Measurements from ENCODE around the gene RABGGTB. TPM values are rescaled to one million over a fixed set of nuclear protein-coding genes. Genes with fewer than 3 reads are reported as not detected.
"Not testable (repeated sequence)": the region's sequence is repeated elsewhere in the genome, so short reads cannot be mapped to it uniquely, and the experiment has no call there.

RABGGTB gene
- total RNA-seq, 3 donors from 2014 or later: 292 to 334 (median 324) TPM

GRCh38 chr1:75785320-75785982, 605 bp upstream of the RABGGTB start:
- no peaks in the 10 kb centered on the region for H3K9me3 Mint-ChIP-seq
- H3K4me1 Mint-ChIP-seq (ENCODE audit: low read depth): peaks cover 26% of the 10 kb centered on the region
- H3K27me3 Mint-ChIP-seq (ENCODE audit: low read depth): peaks cover under 1% of the 10 kb centered on the region
- DNase-seq: no peak
- peak overlapping the region; percentile 96 for H3K4me3 Mint-ChIP-seq
- ATAC-seq: peak; percentile 7 to 14
- H3K36me3 Mint-ChIP-seq (ENCODE audit: insufficient read depth): peaks cover 38% of the 10 kb centered on the region

GRCh38 chr1:75786901-75787493, 941 bp downstream of the RABGGTB start:
- Mint-ChIP-seq H3K27me3 (ENCODE audit: low read depth) (no peaks in the 10 kb centered on the region), H3K36me3 (ENCODE audit: insufficient read depth) (peaks cover 53% of the 10 kb centered on the region), H3K4me3 (peak overlapping the region; percentile 96), H3K9me3 (no peaks in the 10 kb centered on the region), H3K4me1 (ENCODE audit: low read depth) (peaks cover 40% of the 10 kb centered on the region)
- ATAC-seq: no peak
- no peak for DNase-seq

- H3K27me3 Mint-ChIP-seq (ENCODE audit: low read depth): no peaks in the 10 kb centered on the region
- peaks cover 43% of the 10 kb centered on the region for H3K4me1 Mint-ChIP-seq (ENCODE audit: low read depth)
- no peak for ATAC-seq
Observed at GRCh38 chr1:75787524-75787923, 1.5 kb downstream of the RABGGTB start.

GRCh38 chr1:75789988-75790387, 3.9 kb downstream of the RABGGTB start:
- peaks cover 69% of the 10 kb centered on the region for H3K36me3 Mint-ChIP-seq (ENCODE audit: insufficient read depth)
- H3K27me3 Mint-ChIP-seq (ENCODE audit: low read depth): no peaks in the 10 kb centered on the region
- no peaks in the 10 kb centered on the region for H3K9me3 Mint-ChIP-seq
- H3K4me1 Mint-ChIP-seq (ENCODE audit: low read depth): peaks cover 44% of the 10 kb centered on the region
- ATAC-seq (no peak), DNase-seq (no peak)
- H3K4me3 Mint-ChIP-seq: peak overlapping the region; percentile 96

More at GRCh38 chr1:75787524-75787923, 1.5 kb downstream of the RABGGTB start:
- no peak for DNase-seq
- Mint-ChIP-seq H3K36me3 (ENCODE audit: insufficient read depth) (peaks cover 56% of the 10 kb centered on the region), H3K9me3 (no peaks in the 10 kb centered on the region), H3K4me3 (peak overlapping the region; percentile 96)

DNA sequence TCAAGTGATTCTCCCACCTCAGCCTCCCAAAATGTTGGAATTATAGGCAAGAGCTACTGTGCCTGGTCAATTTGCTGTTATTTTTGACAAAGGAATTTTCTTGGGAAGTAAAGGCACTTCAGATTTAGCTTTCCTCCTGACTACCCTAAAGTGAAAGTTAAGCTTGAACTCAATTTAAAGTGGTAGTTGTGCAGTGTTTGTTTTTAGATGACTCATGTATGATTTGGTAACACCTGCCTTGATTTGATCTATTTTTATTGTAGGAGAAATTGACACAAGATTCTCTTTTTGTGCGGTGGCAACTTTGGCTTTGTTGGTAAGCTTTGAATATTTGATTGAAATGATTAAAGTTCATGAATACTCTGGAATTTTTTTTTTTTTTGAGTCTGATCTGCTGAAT, 5.0 kb downstream of the RABGGTB start:
- ATAC-seq (no peak), DNase-seq (no peak)
- no peaks in the 10 kb centered on the region for H3K9me3 Mint-ChIP-seq
- H3K27me3 Mint-ChIP-seq (ENCODE audit: low read depth): no peaks in the 10 kb centered on the region
- peaks cover 40% of the 10 kb centered on the region for H3K4me1 Mint-ChIP-seq (ENCODE audit: low read depth)
- H3K36me3 Mint-ChIP-seq (ENCODE audit: insufficient read depth): peaks cover 74% of the 10 kb centered on the region
- peak overlapping the region; percentile 96 for H3K4me3 Mint-ChIP-seq

- no peaks in the 10 kb centered on the region for H3K27me3 Mint-ChIP-seq (ENCODE audit: low read depth)
- DNase-seq (no peak), ATAC-seq (no peak)
- H3K4me1 Mint-ChIP-seq (ENCODE audit: low read depth): peaks cover 40% of the 10 kb centered on the region
- no peaks in the 10 kb centered on the region for H3K9me3 Mint-ChIP-seq
- H3K4me3 Mint-ChIP-seq: peak overlapping the region; percentile 2
- peaks cover 76% of the 10 kb centered on the region for H3K36me3 Mint-ChIP-seq (ENCODE audit: insufficient read depth)
Observed at GRCh38 chr1:75792091-75792490, 6.0 kb downstream of the RABGGTB start.

DNA sequence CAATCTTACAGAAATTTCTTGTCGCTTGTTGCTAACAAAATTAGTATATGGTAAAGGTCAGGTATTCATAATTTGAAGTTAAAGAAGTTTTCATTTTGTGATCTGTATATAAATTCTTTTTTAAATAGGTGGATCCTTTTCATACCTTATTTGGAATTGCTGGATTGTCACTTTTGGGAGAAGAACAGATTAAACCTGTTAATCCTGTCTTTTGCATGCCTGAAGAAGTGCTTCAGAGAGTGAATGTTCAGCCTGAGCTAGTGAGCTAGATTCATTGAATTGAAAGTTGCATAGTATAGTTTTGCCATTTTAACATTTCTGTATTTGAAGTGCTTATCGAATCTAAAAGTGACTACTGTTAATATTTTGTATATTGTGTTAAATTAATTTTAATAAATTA, 8.3 kb downstream of the RABGGTB start:
- Mint-ChIP-seq H3K4me3 (no peak overlapping the region), H3K9me3 (no peaks in the 10 kb centered on the region), H3K27me3 (ENCODE audit: low read depth) (no peaks in the 10 kb centered on the region), H3K36me3 (ENCODE audit: insufficient read depth) (peaks cover 60% of the 10 kb centered on the region), H3K4me1 (ENCODE audit: low read depth) (peaks cover 30% of the 10 kb centered on the region)
- DNase-seq: no peak
- no peak for ATAC-seq

- peaks cover 18% of the 10 kb centered on the region for H3K4me1 Mint-ChIP-seq (ENCODE audit: low read depth)
- DNase-seq: no peak
- peak; percentile 9 to 10 for ATAC-seq
- no peak overlapping the region for H3K4me3 Mint-ChIP-seq
- no peaks in the 10 kb centered on the region for H3K27me3 Mint-ChIP-seq (ENCODE audit: low read depth)
- peaks cover 48% of the 10 kb centered on the region for H3K36me3 Mint-ChIP-seq (ENCODE audit: insufficient read depth)
- no peaks in the 10 kb centered on the region for H3K9me3 Mint-ChIP-seq
Observed at GRCh38 chr1:75795703-75796193, 9.7 kb downstream of the RABGGTB start.

DNA sequence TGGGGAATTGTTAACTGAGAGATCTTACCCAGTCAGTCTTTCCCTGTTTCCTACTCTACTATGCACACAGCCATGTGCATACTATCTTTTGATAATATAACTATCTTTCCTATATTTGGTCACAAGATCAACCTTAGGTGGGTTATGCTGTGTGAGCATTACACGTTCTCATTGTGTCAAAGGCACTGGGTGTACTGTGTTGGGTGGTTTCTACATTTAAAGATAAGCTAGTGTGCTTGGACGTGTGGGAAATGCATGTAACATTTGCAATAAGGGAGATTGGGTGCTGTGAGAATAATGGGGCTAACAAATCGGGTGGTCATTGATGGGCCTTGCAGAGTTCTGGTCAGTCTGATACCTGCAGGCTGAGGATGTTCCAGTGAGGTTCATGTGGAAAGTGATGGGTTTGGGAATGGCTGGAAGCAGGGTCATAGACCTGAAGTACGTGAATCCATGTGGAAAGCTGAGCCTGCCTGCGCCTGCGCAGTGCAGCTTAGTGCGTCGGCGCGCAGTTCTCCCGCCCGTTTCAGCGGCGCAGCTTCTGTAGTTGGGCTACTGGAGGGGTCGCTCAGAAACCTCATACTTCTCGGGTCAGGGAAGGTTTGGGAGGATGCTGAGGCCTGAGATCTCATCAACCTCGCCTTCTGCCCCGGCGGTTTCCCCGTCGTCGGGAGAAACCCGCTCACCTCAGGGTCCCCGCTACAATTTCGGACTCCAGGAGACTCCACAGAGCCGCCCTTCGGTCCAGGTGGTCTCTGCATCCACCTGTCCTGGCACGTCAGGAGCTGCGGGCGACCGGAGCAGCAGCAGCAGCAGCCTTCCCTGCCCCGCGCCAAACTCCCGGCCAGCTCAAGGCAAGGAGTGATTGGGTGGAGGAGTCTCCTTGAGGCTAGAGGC, 10.6 kb downstream of the RABGGTB start, which contains the start of gene MSH4:
Gene MSH4 (plus strand): TSS at position 507 of the 897 bp plus-strand sequence. CDS start 104 bp downstream, at position 611.
- ATAC-seq: peak; percentile 30 to 35
- Mint-ChIP-seq H3K4me1 (ENCODE audit: low read depth) (peaks cover 9% of the 10 kb centered on the region), H3K27me3 (ENCODE audit: low read depth) (no peaks in the 10 kb centered on the region), H3K9me3 (no peaks in the 10 kb centered on the region), H3K36me3 (ENCODE audit: insufficient read depth) (peaks cover 40% of the 10 kb centered on the region), H3K4me3 (peak within 1 kb of the TSS; percentile 26)
- no peak for DNase-seq

DNA sequence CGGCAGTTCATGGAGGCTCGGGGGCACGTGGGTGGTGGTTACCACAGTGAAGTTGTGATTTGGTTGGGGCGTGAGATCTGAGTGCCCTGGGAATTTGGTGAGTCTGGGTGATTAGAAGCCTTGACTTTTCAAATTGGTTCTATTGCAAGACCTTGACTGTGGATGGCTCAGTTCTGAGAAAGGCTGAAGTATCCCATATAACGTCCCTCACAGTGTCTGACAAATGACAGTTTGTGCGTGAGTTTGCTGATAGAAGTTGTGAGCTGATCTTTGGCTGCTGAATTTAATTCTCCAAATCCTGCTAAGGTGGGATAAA, 11.2 kb downstream of the RABGGTB start:
- DNase-seq: no peak
- peaks cover 34% of the 10 kb centered on the region for H3K36me3 Mint-ChIP-seq (ENCODE audit: insufficient read depth)
- peaks cover 6% of the 10 kb centered on the region for H3K4me1 Mint-ChIP-seq (ENCODE audit: low read depth)
- H3K4me3 Mint-ChIP-seq: no peak overlapping the region
- no peaks in the 10 kb centered on the region for H3K27me3 Mint-ChIP-seq (ENCODE audit: low read depth)
- no peaks in the 10 kb centered on the region for H3K9me3 Mint-ChIP-seq
- peak in 1 of 2 donors; percentile 23 for ATAC-seq

DNA sequence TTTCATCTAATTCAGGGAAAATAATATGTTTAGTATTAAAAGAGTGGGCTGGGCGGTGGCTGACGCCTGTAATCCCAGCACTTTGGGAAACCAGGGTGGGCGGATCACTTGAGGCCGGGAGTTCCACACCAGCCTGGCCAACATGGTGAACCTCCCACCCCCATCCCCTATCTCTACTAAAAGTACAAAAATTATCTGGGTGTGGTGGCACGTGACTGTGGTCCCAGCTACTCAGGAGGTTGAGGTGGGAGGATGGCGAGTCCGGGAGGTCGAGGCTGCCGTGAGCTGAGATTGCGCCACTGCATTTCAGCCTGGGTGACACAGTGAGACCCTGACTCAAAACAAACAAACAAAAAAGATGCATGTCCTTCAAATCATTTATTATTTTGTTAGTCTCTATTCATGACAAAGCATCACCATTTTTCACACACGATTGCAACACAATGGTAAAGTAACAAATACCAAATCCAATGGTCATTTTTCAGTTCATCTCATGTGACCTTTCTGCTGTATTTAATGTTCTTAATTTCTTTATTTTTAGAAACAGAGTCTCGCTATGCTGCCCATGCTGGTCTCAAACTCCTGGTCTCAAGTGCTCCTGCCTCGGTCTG, 11.7 kb downstream of the RABGGTB start:
- Mint-ChIP-seq H3K36me3 (ENCODE audit: insufficient read depth) (peaks cover 32% of the 10 kb centered on the region), H3K27me3 (ENCODE audit: low read depth) (no peaks in the 10 kb centered on the region), H3K4me1 (ENCODE audit: low read depth) (peaks cover 4% of the 10 kb centered on the region), H3K4me3 (no peak overlapping the region), H3K9me3 (no peaks in the 10 kb centered on the region)
- no peak for ATAC-seq
- DNase-seq: no peak

- ATAC-seq; H3K4me1 Mint-ChIP-seq (ENCODE audit: low read depth); H3K36me3 Mint-ChIP-seq (ENCODE audit: insufficient read depth); H3K9me3 Mint-ChIP-seq; DNase-seq; H3K27me3 Mint-ChIP-seq (ENCODE audit: low read depth); H3K4me3 Mint-ChIP-seq: not testable (repeated sequence)
Observed at GRCh38 chr1:75801480-75801879, 15.4 kb downstream of the RABGGTB start.

GRCh38 chr1:75808921-75809320, 22.9 kb downstream of the RABGGTB start:
- H3K4me1 Mint-ChIP-seq (ENCODE audit: low read depth): no peaks in the 10 kb centered on the region
- ATAC-seq (no peak), DNase-seq (no peak)
- no peaks in the 10 kb centered on the region for H3K9me3 Mint-ChIP-seq
- no peaks in the 10 kb centered on the region for H3K27me3 Mint-ChIP-seq (ENCODE audit: low read depth)
- H3K36me3 Mint-ChIP-seq (ENCODE audit: insufficient read depth): no peaks in the 10 kb centered on the region
- no peak overlapping the region for H3K4me3 Mint-ChIP-seq

GRCh38 chr1:75810113-75810512, 24.1 kb downstream of the RABGGTB start:
- H3K4me1 Mint-ChIP-seq (ENCODE audit: low read depth); H3K4me3 Mint-ChIP-seq; H3K36me3 Mint-ChIP-seq (ENCODE audit: insufficient read depth); ATAC-seq; H3K27me3 Mint-ChIP-seq (ENCODE audit: low read depth); H3K9me3 Mint-ChIP-seq; DNase-seq: not testable (repeated sequence)

All from activated T-cell treated with anti-CD3 and anti-CD28 coated beads, Interleukin-2, amount 50 U/mL, for 4 hours (primary cell).